Stimulated activated CD8-positive, alpha-beta memory T cell treated with anti-CD3 and anti-CD28 coated beads, Interleukin-4, amount 100 ng/mL, for 1 hour (primary cell): ENCODE data around the gene CAST.
A peak's percentile ranks its signal among the peaks of the same experiment; 100 is the strongest.

Source experiments
- DNase-seq, 2 donors: peaks; one replicate each; pipeline ENCODE4 v3.0.0-alpha.2; 2020; ENCODE audit warnings: low read depth in 2 of 2, low spot score in 1 of 2

Gene CAST

DNA sequence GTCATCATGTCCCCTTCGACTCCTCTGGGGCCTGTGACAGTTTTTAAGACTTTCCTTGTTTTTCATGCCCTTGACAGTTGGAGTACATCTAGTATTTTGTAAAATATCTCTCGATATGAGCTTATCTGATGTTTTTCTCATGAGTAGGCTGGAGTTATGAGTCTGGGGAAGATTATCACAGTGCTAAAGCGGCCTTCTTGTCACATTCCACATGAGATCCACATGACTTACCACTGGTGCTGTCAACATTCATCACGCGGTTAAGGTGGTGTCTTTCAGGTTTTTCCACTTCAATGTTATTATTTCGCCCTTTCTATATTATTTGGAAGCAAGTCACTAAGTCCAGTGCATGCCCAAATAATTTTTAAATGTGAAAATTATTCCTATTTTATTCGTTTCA, 17.1 kb upstream of the CAST start:
- DNase-seq = no peak

DNA sequence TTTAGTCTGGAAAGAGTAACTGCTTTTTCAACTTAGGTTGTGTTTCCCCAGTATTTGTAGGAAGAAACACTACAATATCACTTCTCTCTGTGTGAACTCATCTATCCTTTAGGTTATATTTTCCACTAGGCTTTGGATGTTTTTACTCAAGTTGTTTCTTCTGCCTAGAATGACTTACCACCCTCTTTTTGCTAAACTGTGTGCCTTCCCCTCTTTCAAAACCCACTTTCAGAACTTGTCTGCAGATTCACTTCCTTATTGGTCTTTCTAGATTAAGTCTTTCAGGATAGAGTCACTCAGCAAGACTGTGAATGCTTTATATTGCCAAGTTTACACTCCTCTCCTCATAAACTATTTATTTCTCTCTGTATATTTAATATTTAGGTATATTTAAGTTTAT, 14.2 kb upstream of the CAST start:
- DNase-seq = no peak

- DNase-seq = no peak
Observed at GRCh38 chr5:96648593-96648992, 13.6 kb upstream of the CAST start.

DNA sequence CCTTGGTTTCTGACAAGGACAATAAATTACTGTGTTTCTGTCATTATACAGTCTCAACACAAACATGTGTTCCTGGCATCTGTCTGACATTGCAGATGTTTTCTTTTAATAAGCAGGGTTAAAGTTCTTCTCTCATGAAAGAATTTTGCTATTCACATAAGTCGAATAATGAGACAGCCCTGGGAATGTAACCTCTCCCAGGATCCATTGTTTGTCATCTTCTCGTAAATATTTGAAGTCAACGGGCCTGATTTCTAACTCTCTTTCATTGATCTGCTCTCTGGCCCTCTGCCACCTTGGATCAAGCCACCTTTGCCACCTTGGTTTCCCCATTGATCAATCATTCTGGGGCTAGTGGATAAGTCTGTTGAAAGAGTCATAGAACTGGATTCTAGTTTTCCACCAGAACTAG, 12.9 kb upstream of the CAST start:
- no peak for DNase-seq

DNA sequence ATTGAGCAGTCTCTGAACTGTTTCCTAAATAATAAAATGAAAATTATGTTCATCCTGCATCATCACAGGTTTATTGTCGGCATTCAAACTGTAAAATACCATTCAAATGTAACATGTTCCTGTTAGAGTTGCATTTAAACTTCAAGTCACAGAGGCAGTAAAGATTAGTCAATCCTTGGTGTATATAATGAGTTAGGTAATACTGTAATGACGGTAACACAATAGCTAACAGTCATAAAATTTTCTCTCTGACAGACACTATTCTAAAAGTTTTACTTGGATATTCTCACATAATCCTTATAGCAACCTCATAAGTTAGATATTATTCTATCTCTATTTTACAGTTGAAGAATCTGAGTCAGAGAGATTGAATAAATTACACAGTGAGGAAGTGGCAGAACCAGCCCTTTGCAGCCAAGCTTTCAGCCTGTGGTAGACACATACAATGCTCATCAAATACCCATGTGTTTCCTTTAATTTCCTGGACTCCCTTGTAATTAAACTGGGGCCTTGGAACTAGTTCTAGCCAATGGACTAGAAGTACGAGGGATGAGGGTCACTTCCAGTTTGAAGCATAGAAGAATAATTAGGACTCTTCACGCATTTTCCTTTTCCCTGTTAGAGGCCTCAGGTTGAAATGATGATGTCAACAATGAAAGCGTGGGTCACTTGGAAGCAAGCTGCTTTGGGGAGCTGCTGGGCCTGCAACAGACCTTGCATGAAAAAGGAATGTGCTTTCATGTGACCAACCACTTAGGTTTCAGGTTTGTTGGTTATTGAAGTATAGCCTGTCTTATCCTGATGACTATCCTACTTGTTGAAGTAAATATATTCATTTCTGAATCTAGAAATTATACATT, 12.3 kb upstream of the CAST start:
- no peak for DNase-seq

- no peak for DNase-seq
Observed at GRCh38 chr5:96651047-96651446, 11.1 kb upstream of the CAST start.

DNA sequence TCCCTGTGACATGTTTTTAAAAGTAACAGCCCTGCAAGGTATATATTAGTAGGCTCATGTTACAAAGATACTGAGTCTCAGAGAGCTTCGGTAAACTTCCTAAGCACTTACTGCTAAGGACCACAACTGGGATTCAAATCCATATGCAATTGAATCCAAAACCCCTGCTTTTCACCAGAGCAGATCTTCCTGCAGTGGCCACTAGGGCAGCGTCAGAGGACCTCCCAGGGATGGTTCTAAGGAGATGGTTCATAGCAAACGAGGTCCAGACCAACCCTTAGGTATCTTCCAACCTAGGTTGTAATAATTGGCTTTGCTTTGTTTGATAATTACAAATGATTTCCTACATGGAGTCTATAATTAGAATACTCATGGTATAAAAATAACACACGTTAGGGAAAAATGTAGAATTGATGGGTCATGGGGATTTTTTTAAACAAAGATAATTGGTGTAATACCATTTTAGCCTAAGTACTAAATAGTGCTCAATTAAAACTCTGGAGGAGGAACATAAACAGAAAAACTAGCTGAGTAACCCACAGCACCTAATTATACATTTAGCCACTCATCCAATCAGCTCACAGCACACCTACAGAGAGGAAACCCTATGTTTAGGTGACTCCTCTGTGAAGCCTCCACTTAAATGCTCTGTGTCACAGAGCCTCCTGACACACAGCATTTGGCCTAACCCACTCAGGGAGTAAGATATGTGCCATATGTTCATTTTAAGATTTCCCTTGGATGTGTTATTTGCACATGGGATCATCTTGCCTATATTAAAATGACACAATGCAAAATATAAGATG, 10.0 kb upstream of the CAST start:
- DNase-seq = no peak

GRCh38 chr5:96652769-96653454, 9.3 kb upstream of the CAST start:
- no peak for DNase-seq

GRCh38 chr5:96654209-96654608, 8.0 kb upstream of the CAST start:
- DNase-seq = no peak

DNA sequence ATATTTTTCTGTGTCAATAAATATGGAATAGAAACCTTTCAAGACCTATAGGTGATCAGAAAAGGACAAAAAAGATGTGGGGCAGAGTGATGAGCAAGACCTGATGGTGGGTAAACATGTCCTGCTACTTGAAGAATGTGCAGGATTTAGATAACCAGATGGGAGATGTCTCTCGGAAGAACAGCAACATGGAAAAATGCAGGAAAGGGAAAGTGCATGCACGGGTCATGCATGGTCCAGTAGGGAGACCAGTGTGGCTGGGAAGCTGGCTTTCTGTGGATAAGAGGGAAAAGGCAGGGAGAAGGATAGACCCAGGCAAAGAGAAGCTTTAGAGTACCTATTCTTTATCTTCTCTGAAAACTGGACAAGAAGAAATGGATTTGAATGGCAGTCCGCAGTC, 7.1 kb upstream of the CAST start:
- DNase-seq = no peak

DNA sequence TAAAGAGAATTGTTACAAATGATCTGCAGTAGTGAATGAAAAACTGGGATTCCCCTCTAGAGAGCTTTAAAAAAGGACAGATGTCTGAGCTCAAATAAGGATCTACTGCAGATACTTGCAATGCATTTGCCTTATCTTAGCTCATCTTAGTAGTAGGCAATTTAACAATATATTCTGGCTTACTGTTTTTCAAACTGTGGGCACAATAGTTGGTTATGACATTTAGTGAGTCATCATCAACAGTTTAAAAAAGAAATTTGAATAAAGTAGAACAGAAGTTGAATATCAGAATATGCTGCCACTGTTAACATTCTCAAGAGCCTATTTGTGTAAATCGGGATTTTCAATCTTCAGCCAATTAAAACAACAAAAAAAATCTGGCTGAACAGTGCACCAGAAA, 6.7 kb upstream of the CAST start:
- DNase-seq = no peak

- peak; percentile 9 to 17 for DNase-seq
Observed at GRCh38 chr5:96657068-96657467, 5.1 kb upstream of the CAST start.

DNA sequence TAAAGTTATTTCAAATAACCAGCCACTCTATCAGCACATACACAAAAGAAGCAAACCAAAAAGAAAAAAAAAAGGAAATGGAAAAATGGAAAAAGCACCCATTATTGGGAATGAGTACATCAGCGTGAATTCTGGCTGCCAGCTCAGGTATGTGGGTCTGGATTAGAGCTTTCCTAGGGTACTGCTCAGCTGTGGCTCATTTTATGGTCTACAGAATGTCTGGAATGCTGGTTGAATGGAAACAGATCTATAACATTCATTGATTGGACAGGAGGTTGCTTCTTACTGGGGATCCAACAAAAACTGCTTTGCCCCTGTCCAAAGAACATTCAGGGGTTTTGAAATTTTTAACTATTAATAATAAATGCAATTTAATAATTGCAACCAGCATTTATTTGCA, 3.9 kb upstream of the CAST start:
- DNase-seq = no peak

DNA sequence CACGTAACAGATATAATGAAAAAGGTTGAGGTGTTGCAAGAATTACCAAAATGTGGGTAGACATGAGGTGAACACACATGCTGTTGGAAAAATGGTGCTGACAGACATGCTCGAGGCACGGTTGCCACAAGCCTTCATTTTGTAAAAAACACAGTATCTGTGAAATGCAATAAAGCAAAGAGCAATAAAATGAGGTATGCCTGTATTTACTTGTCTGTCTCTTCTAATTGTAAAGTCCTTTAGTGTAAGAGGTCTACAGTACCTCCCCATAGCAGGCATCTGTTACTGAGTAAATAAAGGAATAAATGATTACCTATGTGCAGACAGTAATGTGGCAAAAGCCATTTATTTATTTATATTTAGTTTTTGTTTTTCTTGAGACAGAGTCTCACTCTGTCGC, 3.0 kb upstream of the CAST start:
- no peak for DNase-seq

GRCh38 chr5:96660971-96661854, 963 bp upstream of the CAST start:
- peak in 1 of 2 donors; percentile 10 for DNase-seq

DNA sequence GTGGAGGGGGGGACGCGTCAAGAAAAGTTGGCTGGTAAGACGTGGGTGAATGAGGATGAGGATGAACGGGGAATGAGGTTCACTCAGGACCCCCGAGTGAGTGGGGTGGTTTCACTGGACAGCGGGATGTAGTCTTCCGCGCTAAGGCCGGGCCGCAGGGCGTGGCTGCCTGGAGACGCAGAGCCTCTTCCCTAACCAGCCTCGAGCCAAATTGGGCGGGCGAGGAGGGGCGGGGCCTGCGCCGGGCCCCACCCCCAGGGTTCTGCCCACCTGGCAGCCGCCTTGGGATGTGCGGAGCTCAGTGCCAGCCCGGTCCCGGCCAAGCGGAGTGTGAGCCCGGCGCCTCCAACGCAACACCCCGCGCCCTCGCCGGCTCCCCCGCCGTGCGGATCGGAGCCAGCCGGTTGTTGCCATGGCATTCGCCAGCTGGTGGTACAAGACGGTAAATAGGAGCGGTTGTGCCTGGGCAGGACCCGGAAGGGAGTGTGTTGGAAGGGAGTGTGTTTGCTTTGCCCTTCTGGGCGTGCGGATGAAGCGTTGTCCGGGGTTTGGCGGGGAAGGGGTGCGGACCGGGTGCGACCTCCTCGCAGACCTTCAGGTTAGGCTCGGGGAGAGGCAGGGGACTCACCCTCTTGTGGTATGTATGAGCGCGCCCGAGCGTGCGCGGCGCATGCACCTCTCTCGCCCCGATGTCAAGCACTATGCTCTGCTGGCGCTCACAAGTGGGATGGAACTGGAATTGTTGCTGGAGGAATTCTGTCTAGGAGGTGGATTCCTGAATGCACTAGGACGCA, 746 bp downstream of the CAST start:
- DNase-seq = peak; percentile 46 to 72

GRCh38 chr5:96663608-96664007, 1.4 kb downstream of the CAST start:
- no peak for DNase-seq

- no peak for DNase-seq
Observed at GRCh38 chr5:96664669-96665068, 2.5 kb downstream of the CAST start.

GRCh38 chr5:96668725-96669124, 6.5 kb downstream of the CAST start:
- no peak for DNase-seq

DNA sequence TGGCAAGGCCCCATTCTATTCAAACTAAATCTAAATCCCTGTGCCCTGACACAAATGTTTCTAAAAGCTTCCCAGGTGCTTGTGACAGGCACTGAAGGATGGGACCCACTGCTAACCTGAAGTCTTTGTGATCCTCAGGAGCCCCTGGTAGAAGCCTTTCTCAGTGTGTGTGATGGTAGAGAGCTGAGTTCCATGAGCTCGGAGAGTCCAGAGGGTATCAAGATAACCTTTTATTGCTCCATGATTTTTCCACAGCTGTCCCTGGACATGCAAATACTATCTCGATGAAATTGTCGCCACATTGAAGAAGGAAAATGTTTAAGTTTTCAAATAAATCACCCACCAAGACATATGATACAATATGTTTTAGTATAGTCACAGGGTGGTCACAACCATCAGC, 7.7 kb downstream of the CAST start:
- no peak for DNase-seq
